Gastroesophageal sphincter (tissue), 4 donors: Measurements from ENCODE around the gene SHISA9. TPM values are rescaled to one million over a fixed set of nuclear protein-coding genes. Genes with fewer than 3 reads are reported as not detected.

Source experiments
- ATAC-seq: fragments of 150-250 bp; one replicate; pipeline ENCODE4 v1.9.1; 2016; ENCODE audit warnings: mild to moderate bottlenecking, moderate library complexity
- H3K27ac ChIP-seq, 4 donors: fragments of 200-600 bp; sonication (generic) in 3 of 4; 1 replicate in 3 of 4; 2 replicates in 1 of 4; pipeline ENCODE4 v1.5.1; 2016 to 2019
- H3K27me3 ChIP-seq: fragments of 200-600 bp; sonication (generic); one replicate; pipeline ENCODE4 v1.5.1; 2019
- H3K36me3 ChIP-seq, 2 donors: fragments of 200-600 bp; sonication (generic); one replicate each; pipeline ENCODE4 v1.5.1; 2019; ENCODE audit warnings: control low read depth in 1 of 2
- H3K4me1 ChIP-seq, 3 donors: fragments of 200-600 bp; sonication (generic); 1 replicate in 2 of 3; 2 replicates in 1 of 3; pipeline ENCODE4 v1.5.1; 2016 to 2019; ENCODE audit warnings: control low read depth in 2 of 3
- H3K4me3 ChIP-seq, 2 donors: fragments of 200-600 bp; sonication (generic); one replicate each; pipeline ENCODE4 v1.5.1; 2019; ENCODE audit warnings: mild to moderate bottlenecking in 1 of 2, moderate library complexity in 1 of 2
- H3K9me3 ChIP-seq, 3 donors: fragments of 200-600 bp; sonication (generic); one replicate each; pipeline ENCODE4 v1.5.1; 2017 to 2019; ENCODE audit warnings: control low read depth in 2 of 3
- EP300 ChIP-seq: sonication (generic); formaldehyde crosslinking; IDR thresholded peaks from one replicate; pipeline ENCODE4 v1.6.1; 2017; ENCODE audit warnings: antibody characterized with exemption, mild to moderate bottlenecking
- POLR2A ChIP-seq, 2 donors: fragments of 450-650 bp; IDR thresholded peaks; one replicate each; pipeline ENCODE4 v1.6.1; 2017; ENCODE audit warnings: antibody characterized with exemption in 2 of 2, mild to moderate bottlenecking in 2 of 2, moderate library complexity in 1 of 2
- POLR2AphosphoS5 ChIP-seq: sonication (generic); formaldehyde crosslinking; IDR thresholded peaks from one replicate; pipeline ENCODE4 v1.6.1; 2017; ENCODE audit warnings: antibody characterized with exemption
- WGBS, 2 donors: methylation state at CpG; one replicate each; pipeline ENCODE4 v1.1.5; 2018; ENCODE audit warnings: low coverage in 1 of 2; 5-methylcytosine and 5-hydroxymethylcytosine counted together
- total RNA-seq, 4 donors: library from RNA; depleted of rRNA; stranded (reverse); fragments of >200 nt; gene quantifications; one replicate each; pipeline ENCODE4 v1.1.0, GENCODE V29; 2016
- TF ChIP-seq, protein P1 (sequence below), 4 experiments: fragments of 200-600 bp in 2 of 4; fragments of 450-650 bp in 2 of 4; sonication (generic) in 1 of 4; IDR thresholded peaks; one replicate each; pipeline ENCODE4 v1.5.1; 2017 to 2019; ENCODE audit warnings: antibody characterized with exemption in 4 of 4, mild to moderate bottlenecking in 2 of 4, moderate library complexity in 2 of 4

Gene SHISA9
- total RNA-seq, 4 donors from 2014 or later, result 1.1 to 12.6 (median 4.9) TPM

DNA sequence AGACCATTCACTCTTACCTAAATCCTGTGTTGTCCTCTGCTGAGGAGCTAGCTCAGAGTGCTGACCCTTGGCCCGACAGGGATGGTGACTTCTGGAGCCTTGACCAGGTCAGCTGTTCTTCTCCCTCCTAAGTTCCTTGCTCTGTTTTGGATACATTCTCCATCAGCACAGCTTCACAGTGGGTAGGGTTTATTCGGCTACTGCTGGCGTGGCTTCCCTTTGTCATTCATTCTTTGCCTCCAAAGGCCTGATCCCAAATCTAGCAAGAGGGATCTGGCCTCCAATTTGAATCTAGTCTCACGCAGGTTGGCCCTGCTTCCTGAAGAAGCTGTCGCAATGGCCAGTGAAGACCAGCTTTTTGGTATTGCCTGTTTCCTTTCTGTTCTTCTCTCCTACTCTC, 116.6 kb downstream of the SHISA9 start:
- H3K4me1 ChIP-seq, result no peaks in the 10 kb centered on the region
- H3K4me3 ChIP-seq, result no peak overlapping the region
- no peaks in the 10 kb centered on the region for H3K36me3 ChIP-seq
- peaks cover 3% of the 10 kb centered on the region for H3K27me3 ChIP-seq
- H3K9me3 ChIP-seq, result no peaks in the 10 kb centered on the region
- no peak overlapping the region for H3K27ac ChIP-seq
- TF ChIP-seq EP300 (no peak), POLR2A (IDR thresholded peaks at IDR 0.05) (no peak), POLR2AphosphoS5 (no peak)
- TF ChIP-seq, protein P1, sequence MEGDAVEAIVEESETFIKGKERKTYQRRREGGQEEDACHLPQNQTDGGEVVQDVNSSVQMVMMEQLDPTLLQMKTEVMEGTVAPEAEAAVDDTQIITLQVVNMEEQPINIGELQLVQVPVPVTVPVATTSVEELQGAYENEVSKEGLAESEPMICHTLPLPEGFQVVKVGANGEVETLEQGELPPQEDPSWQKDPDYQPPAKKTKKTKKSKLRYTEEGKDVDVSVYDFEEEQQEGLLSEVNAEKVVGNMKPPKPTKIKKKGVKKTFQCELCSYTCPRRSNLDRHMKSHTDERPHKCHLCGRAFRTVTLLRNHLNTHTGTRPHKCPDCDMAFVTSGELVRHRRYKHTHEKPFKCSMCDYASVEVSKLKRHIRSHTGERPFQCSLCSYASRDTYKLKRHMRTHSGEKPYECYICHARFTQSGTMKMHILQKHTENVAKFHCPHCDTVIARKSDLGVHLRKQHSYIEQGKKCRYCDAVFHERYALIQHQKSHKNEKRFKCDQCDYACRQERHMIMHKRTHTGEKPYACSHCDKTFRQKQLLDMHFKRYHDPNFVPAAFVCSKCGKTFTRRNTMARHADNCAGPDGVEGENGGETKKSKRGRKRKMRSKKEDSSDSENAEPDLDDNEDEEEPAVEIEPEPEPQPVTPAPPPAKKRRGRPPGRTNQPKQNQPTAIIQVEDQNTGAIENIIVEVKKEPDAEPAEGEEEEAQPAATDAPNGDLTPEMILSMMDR (IDR thresholded peaks at IDR 0.05), result no peak
- no peak for ATAC-seq
- WGBS, 2 donors, result 61 to 82% methylated on average over 2 to 5 of the region's 5 CpGs

- H3K4me3 ChIP-seq, result no peak overlapping the region
- no peak for ATAC-seq
These were observed 120.6 kb downstream of the SHISA9 start for GRCh38 chr16:13021996-13022395.

GRCh38 chr16:13029786-13030185, 128.4 kb downstream of the SHISA9 start:
- no peak for ATAC-seq
- Histone ChIP-seq H3K36me3 (no peaks in the 10 kb centered on the region), H3K9me3 (no peaks in the 10 kb centered on the region), H3K27ac (no peak overlapping the region), H3K27me3 (peaks cover 17% of the 10 kb centered on the region), H3K4me1 (no peaks in the 10 kb centered on the region), H3K4me3 (no peak overlapping the region)
- no peak for TF ChIP-seq POLR2A (IDR thresholded peaks at IDR 0.05)
- TF ChIP-seq, protein P1 (IDR thresholded peaks at IDR 0.05), result no peak
- no peak for TF ChIP-seq POLR2AphosphoS5
- no peak for TF ChIP-seq EP300
- WGBS, 2 donors, result 49 to 59% methylated on average over 5 of the region's 5 CpGs

More at GRCh38 chr16:13021996-13022395, 120.6 kb downstream of the SHISA9 start:
- Histone ChIP-seq H3K27me3 (peaks cover 7% of the 10 kb centered on the region), H3K27ac (no peak overlapping the region), H3K36me3 (no peaks in the 10 kb centered on the region), H3K9me3 (no peaks in the 10 kb centered on the region), H3K4me1 (no peaks in the 10 kb centered on the region)
- 55 to 70% methylated on average over 2 to 7 of the region's 7 CpGs for WGBS, 2 donors
- TF ChIP-seq POLR2AphosphoS5 (no peak), POLR2A (IDR thresholded peaks at IDR 0.05) (no peak), EP300 (no peak)
- TF ChIP-seq, protein P1 (IDR thresholded peaks at IDR 0.05), result no peak

GRCh38 chr16:13030769-13031168, 129.4 kb downstream of the SHISA9 start:
- Histone ChIP-seq H3K36me3 (no peaks in the 10 kb centered on the region), H3K4me1 (no peaks in the 10 kb centered on the region), H3K9me3 (no peaks in the 10 kb centered on the region), H3K27me3 (peaks cover 12% of the 10 kb centered on the region), H3K27ac (no peak overlapping the region), H3K4me3 (no peak overlapping the region)
- no peak for ATAC-seq
- TF ChIP-seq EP300, result no peak
- TF ChIP-seq POLR2AphosphoS5, result no peak
- no peak for TF ChIP-seq POLR2A (IDR thresholded peaks at IDR 0.05)
- TF ChIP-seq, protein P1 (IDR thresholded peaks at IDR 0.05), result no peak
- WGBS, 2 donors, result 15 to 39% methylated on average over 3 to 5 of the region's 6 CpGs

GRCh38 chr16:13032911-13033310, 131.5 kb downstream of the SHISA9 start:
- 85 to 100% methylated on average over 2 to 4 of the region's 5 CpGs for WGBS, 2 donors

More at GRCh38 chr16:13032911-13033310, 131.5 kb downstream of the SHISA9 start:
- Histone ChIP-seq H3K36me3 (no peaks in the 10 kb centered on the region), H3K9me3 (no peaks in the 10 kb centered on the region), H3K4me3 (no peak overlapping the region), H3K27me3 (peaks cover 10% of the 10 kb centered on the region), H3K27ac (no peak overlapping the region), H3K4me1 (no peaks in the 10 kb centered on the region)
- TF ChIP-seq POLR2AphosphoS5 (no peak), POLR2A (IDR thresholded peaks at IDR 0.05) (no peak), EP300 (no peak)
- TF ChIP-seq, protein P1 (IDR thresholded peaks at IDR 0.05), result no peak
- no peak for ATAC-seq
